PC-9 (cell line): ENCODE results near the gene C3orf49. TPM values are rescaled to one million over a fixed set of nuclear protein-coding genes. Genes with fewer than 3 reads are reported as not detected.

Experiments used
- BruUV-seq: library from RNA; stranded (reverse); fragments of 400-500 nt; replicated peaks from 2 replicates; lab custom pipeline; 2021; lab: Mats Ljungman, UMichigan
- CTCF ChIA-PET: fragments of 300-600 bp; sonication (Branson Sonifier 250); formaldehyde crosslinking; loops from one replicate; lab custom pipeline; 2022; ENCODE audit warnings: antibody characterized with exemption; lab: Charles Lee
- POLR2A ChIA-PET: fragments of 300-600 bp; sonication (Branson Sonifier 250); formaldehyde crosslinking; loops from one replicate; lab custom pipeline; 2022; ENCODE audit warnings: antibody characterized with exemption; ENCODE audit not compliant: unreplicated experiment; lab: Charles Lee
- DNase-seq, 2 experiments: peaks; one replicate each; pipeline versions ENCODE4 v3.0.0 to v3.0.0-alpha.2; 2015 to 2022; ENCODE audit warnings: mixed read lengths in 1 of 2
- H2AFZ ChIP-seq: fragments of 200-600 bp; sonication (generic); 2 replicates; pipeline ENCODE4 v1.8.1; 2017; ENCODE audit warnings: antibody characterized with exemption
- H3F3A ChIP-seq: fragments of 200-600 bp; sonication (generic); 2 replicates; pipeline ENCODE4 v1.8.1; 2017; ENCODE audit warnings: antibody characterized with exemption, mild to moderate bottlenecking, low read depth; ENCODE audit not compliant: insufficient read depth
- H3K27ac ChIP-seq: fragments of 200-600 bp; sonication (generic); 2 replicates; pipeline ENCODE4 v1.6.1; 2016; ENCODE audit warnings: mixed run types
- H3K27me3 ChIP-seq: fragments of 200-600 bp; sonication (generic); 2 replicates; pipeline ENCODE4 v1.6.1; 2016; ENCODE audit warnings: low read depth, mixed run types; ENCODE audit not compliant: insufficient read depth
- H3K36me3 ChIP-seq: fragments of 200-600 bp; sonication (generic); 2 replicates; pipeline ENCODE4 v1.6.1; 2016; ENCODE audit warnings: low read depth, mixed run types
- H3K4me1 ChIP-seq: fragments of 200-600 bp; sonication (generic); replicated peaks from 2 replicates; pipeline ENCODE4 v1.6.1; 2016; ENCODE audit warnings: mixed run types; ENCODE audit not compliant: insufficient read depth
- H3K4me2 ChIP-seq: fragments of 200-600 bp; sonication (generic); 2 replicates; pipeline ENCODE4 v1.6.1; 2017; ENCODE audit warnings: mixed run types
- H3K4me3 ChIP-seq: fragments of 200-600 bp; sonication (generic); 2 replicates; pipeline ENCODE4 v1.6.1; 2016; ENCODE audit warnings: mixed run types
- H3K79me2 ChIP-seq: fragments of 200-600 bp; sonication (generic); 2 replicates; pipeline ENCODE4 v1.6.1; 2017; ENCODE audit warnings: low read depth, mixed run types
- H3K9me2 ChIP-seq: fragments of 200-600 bp; sonication (generic); 2 replicates; pipeline ENCODE4 v1.8.1; 2017; ENCODE audit warnings: mild to moderate bottlenecking; ENCODE audit not compliant: insufficient read depth
- H3K9me3 ChIP-seq: fragments of 200-600 bp; sonication (generic); 2 replicates; pipeline ENCODE4 v1.8.1; 2016; ENCODE audit warnings: low read depth; ENCODE audit not compliant: insufficient read depth
- H4K20me1 ChIP-seq: fragments of 200-600 bp; sonication (generic); 2 replicates; pipeline ENCODE4 v1.8.1; 2017; ENCODE audit not compliant: insufficient read depth
- CTCF ChIP-seq: fragments of 200-600 bp; sonication (generic); conservative IDR thresholded peaks from 2 replicates; pipeline ENCODE4 v1.6.1; 2017; ENCODE audit warnings: mixed run types, antibody characterized with exemption, mild to moderate bottlenecking, moderate library complexity
- EZH2 ChIP-seq: fragments of 200-600 bp; sonication (generic); IDR thresholded peaks from 2 replicates; pipeline ENCODE4 v1.8.0; 2017; ENCODE audit warnings: antibody characterized with exemption, low read depth
- intact Hi-C: fragments of 100-400 bp; cut with micrococcal nuclease; formaldehyde crosslinking; loops from one replicate; pipeline ENCODE4 v1.10.0; 2022; ENCODE audit not compliant: unreplicated experiment
- total RNA-seq: library from RNA; stranded (reverse); gene quantifications from 2 replicates; pipeline ENCODE4 v1.2.3, GENCODE V29; 2021

Gene C3orf49
- total RNA-seq, 1 experiment from 2014 or later, result not detected

- Histone ChIP-seq H3K9me2 (no peaks in the 10 kb centered on the region), H3F3A (no peaks in the 10 kb centered on the region), H3K4me1 (no peaks in the 10 kb centered on the region), H3K36me3 (no peaks in the 10 kb centered on the region), H4K20me1 (peaks cover 5% of the 10 kb centered on the region; the same call in 1 of the 2 replicates), H3K9me3 (no peaks in the 10 kb centered on the region), H2AFZ (no peak overlapping the region), H3K79me2 (peaks cover 54% of the 10 kb centered on the region), H3K27me3 (no peaks in the 10 kb centered on the region), H3K27ac (no peak overlapping the region), H3K4me2 (no peak overlapping the region), H3K4me3 (no peak overlapping the region)
- intact Hi-C loops, result no loop called here
- POLR2A ChIA-PET, result interaction anchor here (0.7 kb wide), 1 partner anchor 121 kb away, joined by 5 read pairs; no protein-coding TSS in a partner anchor
- no peak for DNase-seq
- TF ChIP-seq CTCF, result no peak
- no peak for TF ChIP-seq EZH2
- CTCF ChIA-PET, result no interaction called here
- no TSS peak for BruUV-seq
These were observed 36.3 kb downstream of the C3orf49 start for GRCh38 chr3:63855333-63855940.

- Histone ChIP-seq H4K20me1 (peaks cover 5% of the 10 kb centered on the region; the same call in 1 of the 2 replicates), H3K27me3 (no peaks in the 10 kb centered on the region), H3F3A (no peaks in the 10 kb centered on the region), H3K4me3 (no peak overlapping the region), H3K36me3 (no peaks in the 10 kb centered on the region), H3K9me2 (no peaks in the 10 kb centered on the region), H3K79me2 (peaks cover 68% of the 10 kb centered on the region), H3K4me1 (peaks cover 3% of the 10 kb centered on the region), H3K9me3 (no peaks in the 10 kb centered on the region), H2AFZ (no peak overlapping the region), H3K27ac (no peak overlapping the region), H3K4me2 (no peak overlapping the region)
- BruUV-seq, result no TSS peak
- ChIA-PET POLR2A (no interaction called here), CTCF (no interaction called here)
- no peak for DNase-seq
- TF ChIP-seq CTCF (no peak), EZH2 (no peak)
- intact Hi-C loops, result no loop called here
These were observed 38.2 kb downstream of the C3orf49 start for GRCh38 chr3:63857311-63857710.

- no TSS peak for BruUV-seq
- CTCF ChIA-PET, result no interaction called here
These were observed 41.7 kb downstream of the C3orf49 start for GRCh38 chr3:63860776-63861175.

More at GRCh38 chr3:63860776-63861175, 41.7 kb downstream of the C3orf49 start:
- no peaks in the 10 kb centered on the region for H3K36me3 ChIP-seq
- no peak overlapping the region for H3K4me3 ChIP-seq
- intact Hi-C loops, result no loop called here
- H3K9me2 ChIP-seq, result no peaks in the 10 kb centered on the region
- H3K4me1 ChIP-seq, result peaks cover 13% of the 10 kb centered on the region
- TF ChIP-seq CTCF (no peak), EZH2 (no peak)
- no peaks in the 10 kb centered on the region for H3K27me3 ChIP-seq
- H2AFZ ChIP-seq, result no peak overlapping the region
- no peaks in the 10 kb centered on the region for H4K20me1 ChIP-seq
- H3K4me2 ChIP-seq, result no peak overlapping the region
- no peaks in the 10 kb centered on the region for H3K9me3 ChIP-seq
- POLR2A ChIA-PET, result no interaction called here
- no peak overlapping the region for H3K27ac ChIP-seq
- no peak for DNase-seq
- no peaks in the 10 kb centered on the region for H3F3A ChIP-seq
- H3K79me2 ChIP-seq, result peaks cover 85% of the 10 kb centered on the region
